Measurements from ENCODE around the gene MALRD1.

DNA sequence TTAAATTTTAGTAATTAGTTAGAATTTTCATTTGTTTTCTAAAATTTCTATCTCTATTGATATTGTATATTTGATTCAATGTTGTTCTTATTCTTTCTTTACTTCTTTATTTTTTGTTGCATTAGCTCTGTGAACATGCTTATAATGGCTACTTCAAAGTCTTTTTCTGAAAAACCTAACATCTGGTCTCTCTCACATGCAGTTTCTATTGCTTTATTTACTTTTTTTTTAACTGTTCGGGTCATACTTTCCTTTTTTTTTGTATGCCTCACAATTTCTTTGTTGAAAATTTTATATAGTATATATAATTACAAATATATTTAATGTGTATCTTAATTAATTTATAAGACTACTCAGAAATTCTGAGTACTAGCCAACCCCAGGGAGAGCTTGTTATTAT lies 715.5 kb downstream of the MALRD1 start:
- TF ChIP-seq, protein P1, sequence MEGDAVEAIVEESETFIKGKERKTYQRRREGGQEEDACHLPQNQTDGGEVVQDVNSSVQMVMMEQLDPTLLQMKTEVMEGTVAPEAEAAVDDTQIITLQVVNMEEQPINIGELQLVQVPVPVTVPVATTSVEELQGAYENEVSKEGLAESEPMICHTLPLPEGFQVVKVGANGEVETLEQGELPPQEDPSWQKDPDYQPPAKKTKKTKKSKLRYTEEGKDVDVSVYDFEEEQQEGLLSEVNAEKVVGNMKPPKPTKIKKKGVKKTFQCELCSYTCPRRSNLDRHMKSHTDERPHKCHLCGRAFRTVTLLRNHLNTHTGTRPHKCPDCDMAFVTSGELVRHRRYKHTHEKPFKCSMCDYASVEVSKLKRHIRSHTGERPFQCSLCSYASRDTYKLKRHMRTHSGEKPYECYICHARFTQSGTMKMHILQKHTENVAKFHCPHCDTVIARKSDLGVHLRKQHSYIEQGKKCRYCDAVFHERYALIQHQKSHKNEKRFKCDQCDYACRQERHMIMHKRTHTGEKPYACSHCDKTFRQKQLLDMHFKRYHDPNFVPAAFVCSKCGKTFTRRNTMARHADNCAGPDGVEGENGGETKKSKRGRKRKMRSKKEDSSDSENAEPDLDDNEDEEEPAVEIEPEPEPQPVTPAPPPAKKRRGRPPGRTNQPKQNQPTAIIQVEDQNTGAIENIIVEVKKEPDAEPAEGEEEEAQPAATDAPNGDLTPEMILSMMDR (IDR thresholded peaks at IDR 0.05): no peak
- TF ChIP-seq EZH2 (IDR thresholded peaks at IDR 0.05) (no peak), EZH2phosphoT487 (IDR thresholded peaks at IDR 0.05) (no peak)

Measured in neural progenitor cell (in vitro differentiated cells).